NCI-H1092 treated with DMSO at 0.1 percent for 48 hours (cell line): ENCODE measurements around the gene RSPO4.
A peak's percentile ranks its signal among the peaks of the same experiment; 100 is the strongest.
"Not testable (repeated sequence)": the region's sequence is repeated elsewhere in the genome, so short reads cannot be mapped to it uniquely, and the experiment has no call there.

Experiments
- DNase-seq: peaks from one replicate; lab custom pipeline; 2025; lab: John Stamatoyannopoulos, UW

The RSPO4 gene

GRCh38 chr20:1003920-1004697 lies 2.0 kb upstream of the RSPO4 start:
- DNase-seq: no peak

- DNase-seq: no peak
Observed at GRCh38 chr20:1002682-1003561, 811 bp upstream of the RSPO4 start.

DNA sequence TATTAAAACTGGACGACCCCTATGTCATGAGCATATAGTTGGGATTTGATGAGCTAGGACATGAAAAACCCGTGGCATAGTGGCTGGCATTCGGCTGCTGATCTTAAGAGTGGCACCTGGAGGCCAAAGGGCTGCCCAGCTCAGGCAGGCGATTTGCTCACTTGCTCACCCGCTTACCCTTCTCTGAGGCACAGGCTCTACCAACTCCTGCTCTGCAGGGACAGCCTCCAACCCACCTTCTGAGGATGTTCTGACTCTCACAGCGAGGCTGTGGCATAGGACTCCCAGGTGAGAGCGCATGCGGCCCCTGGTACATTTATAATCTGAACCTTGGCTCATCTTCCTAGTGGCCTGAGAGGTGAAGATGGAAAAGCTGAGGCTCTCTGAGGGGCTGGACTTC lies 995 bp downstream of the RSPO4 start:
- no peak for DNase-seq

GRCh38 chr20:998231-998830 lies 3.8 kb downstream of the RSPO4 start:
- DNase-seq: no peak

DNA sequence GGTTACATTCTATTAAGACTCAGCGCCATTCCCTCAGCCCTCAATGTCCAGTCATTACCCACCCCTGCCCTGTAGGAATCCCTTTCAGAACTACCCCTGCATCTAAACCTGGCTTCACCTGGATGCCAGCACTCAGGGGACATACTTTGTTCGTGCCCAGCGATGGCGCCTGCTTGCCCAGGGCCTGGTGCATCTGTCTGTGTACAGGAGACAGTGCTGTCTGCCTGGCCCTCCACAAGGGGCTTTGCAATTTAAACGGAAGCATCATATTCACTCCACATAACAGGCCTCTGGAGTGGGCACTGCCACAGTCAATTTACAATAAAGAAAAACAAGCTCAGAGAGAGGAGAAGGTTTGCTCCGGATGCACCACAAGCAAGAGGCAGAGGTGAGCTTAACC lies 4.6 kb downstream of the RSPO4 start:
- no peak for DNase-seq

GRCh38 chr20:997016-997415 lies 5.1 kb downstream of the RSPO4 start:
- no peak for DNase-seq

DNA sequence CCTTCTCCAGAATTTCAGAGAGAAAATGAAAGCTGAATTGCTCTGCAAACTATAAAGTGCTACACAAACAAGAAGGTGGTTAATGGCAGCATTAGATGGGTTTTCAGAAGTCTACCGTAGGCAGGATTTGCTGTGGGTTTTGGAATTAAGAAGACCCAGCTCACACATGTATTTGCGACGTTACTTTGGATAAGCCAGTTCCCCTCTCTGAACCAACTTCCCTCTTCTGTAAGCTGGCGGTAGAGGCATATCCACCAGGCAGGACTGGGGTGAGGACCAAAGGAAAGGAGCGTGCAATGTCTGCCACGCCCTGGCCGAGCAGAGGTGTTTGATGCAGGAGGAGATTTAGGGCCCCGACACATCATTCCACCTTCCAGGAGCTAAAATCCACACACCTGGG lies 6.9 kb downstream of the RSPO4 start:
- no peak for DNase-seq

GRCh38 chr20:992801-993535 lies 9.1 kb downstream of the RSPO4 start:
- no peak for DNase-seq

GRCh38 chr20:991850-992249 lies 10.3 kb downstream of the RSPO4 start:
- DNase-seq: no peak

GRCh38 chr20:990293-990959 lies 11.7 kb downstream of the RSPO4 start:
- no peak for DNase-seq

DNA sequence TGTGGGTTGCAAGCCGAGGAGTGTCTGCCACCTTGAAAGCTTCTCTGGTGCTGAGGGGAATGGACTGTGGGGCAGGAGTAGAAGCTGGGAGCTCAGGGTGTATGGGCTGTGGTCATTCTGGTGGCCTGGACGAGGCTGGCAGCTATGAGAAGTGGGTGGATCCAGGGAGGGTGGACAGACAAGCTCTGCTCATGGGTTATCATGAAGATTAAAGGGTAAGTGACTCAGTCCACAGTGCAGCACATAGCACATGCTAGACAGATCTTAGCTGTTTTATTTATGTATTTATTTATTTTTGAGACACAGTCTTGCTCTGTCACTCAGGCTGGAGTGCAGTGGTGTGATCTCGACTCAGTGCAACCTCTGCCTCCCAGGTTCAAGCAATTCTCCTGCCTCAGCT lies 13.8 kb downstream of the RSPO4 start:
- no peak for DNase-seq

DNA sequence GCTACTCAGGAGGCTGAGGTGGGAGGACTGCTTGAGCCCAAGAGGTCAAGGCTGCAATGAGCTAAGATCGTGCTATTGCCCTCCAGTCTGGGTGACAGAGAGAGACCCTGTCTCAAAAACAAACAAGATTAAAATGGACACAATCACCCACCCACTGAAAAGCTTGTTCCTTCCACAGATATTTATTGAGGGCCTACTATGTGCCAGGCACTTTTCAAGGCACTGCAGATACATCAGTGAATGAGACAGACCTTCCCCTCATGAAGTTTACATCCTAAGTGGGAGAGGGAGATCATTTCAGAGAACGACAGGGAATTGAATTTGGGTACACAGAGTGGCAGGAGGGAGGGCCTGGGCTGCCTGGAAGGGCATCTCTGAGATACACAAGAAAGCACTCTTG lies 14.4 kb downstream of the RSPO4 start:
- no peak for DNase-seq

- no peak for DNase-seq
Observed at GRCh38 chr20:986733-987355, 15.3 kb downstream of the RSPO4 start.

GRCh38 chr20:984994-985393 lies 17.1 kb downstream of the RSPO4 start:
- not testable (repeated sequence) for DNase-seq

DNA sequence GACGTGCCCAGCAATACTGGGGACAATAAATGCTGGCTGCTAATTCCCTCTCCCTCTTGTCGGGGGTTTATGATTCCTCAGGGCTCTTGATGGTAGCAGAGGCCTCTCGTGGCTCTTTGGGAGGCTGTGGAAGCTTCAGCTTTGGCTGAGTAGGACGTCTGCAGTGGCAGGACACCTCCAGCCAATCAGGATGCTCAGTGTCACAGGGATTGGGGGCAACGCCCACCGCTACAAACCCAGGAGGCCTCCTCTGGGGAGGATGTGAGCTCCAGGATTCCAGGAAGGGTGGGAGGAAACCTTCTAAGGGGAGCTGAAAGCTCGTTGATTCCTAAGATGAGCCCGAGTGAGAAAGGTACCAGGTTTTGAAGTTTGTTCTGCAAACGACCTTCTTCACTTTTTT lies 19.4 kb downstream of the RSPO4 start:
- DNase-seq: no peak

- DNase-seq: no peak
Observed at GRCh38 chr20:977021-977420, 25.1 kb downstream of the RSPO4 start.

GRCh38 chr20:976033-976432 lies 26.1 kb downstream of the RSPO4 start:
- no peak for DNase-seq

DNA sequence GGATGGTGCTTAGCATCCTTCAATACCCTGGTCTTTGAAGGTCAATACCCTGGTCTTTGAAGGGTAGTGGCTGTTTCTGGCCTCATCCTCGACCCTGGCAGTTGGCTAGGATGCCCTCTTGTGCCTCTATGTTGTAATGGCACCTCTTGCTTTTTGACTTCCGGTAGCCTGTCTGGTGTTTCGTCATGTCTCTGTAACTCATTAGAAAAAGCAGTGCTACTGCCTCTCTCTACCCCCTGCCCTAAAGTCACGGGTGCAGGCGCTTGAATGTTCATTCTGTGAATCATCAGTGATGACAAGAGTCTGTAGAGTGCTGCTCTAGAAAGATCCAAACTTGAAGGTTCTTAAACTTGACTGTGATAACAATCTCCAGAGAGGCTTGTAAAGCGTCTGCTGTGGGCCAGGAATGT lies 28.3 kb downstream of the RSPO4 start:
- DNase-seq: peak; percentile 54

DNA sequence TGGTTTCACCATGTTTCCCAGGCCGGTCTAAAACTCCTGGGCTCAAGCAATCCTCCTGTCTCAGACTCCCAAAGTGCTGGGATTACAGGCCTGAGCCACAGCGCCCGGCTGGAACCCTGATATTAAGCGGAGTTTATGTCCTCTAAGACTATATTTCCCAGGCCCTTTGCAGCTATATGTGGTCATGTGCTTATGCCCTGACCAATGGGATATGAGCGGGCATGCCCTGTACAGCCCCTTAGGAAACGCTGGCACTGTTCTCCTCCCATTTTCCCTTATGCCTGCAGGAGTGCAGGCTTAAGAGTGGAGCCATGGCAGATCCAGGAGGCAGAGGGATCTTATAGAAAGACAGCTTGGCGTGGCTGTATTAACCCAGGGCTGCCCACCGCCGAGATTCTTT lies 29.9 kb downstream of the RSPO4 start:
- DNase-seq: no peak

- DNase-seq: no peak
Observed at GRCh38 chr20:971346-971745, 30.8 kb downstream of the RSPO4 start.

GRCh38 chr20:969868-970267 lies 32.2 kb downstream of the RSPO4 start:
- DNase-seq: no peak
